Ammon's horn (tissue), 1 donor: ENCODE measurements around the gene TTC39B.

Experiments used
- DNase-seq: peaks from one replicate; pipeline ENCODE4 v3.0.0-alpha.2; 2016; ENCODE audit warnings: low spot score

TTC39B gene

GRCh38 chr9:15176836-15177235 lies 130.2 kb downstream of the TTC39B start:
- peak; percentile 16 for DNase-seq

GRCh38 chr9:15163931-15164330 lies 143.1 kb downstream of the TTC39B start:
- DNase-seq: no peak

GRCh38 chr9:15161753-15162152 lies 145.3 kb downstream of the TTC39B start:
- DNase-seq: no peak

GRCh38 chr9:15160673-15161072 lies 146.3 kb downstream of the TTC39B start:
- DNase-seq: no peak

- no peak for DNase-seq
Observed at GRCh38 chr9:15158064-15158463, 149.0 kb downstream of the TTC39B start.

GRCh38 chr9:15157381-15157780 lies 149.6 kb downstream of the TTC39B start:
- no peak for DNase-seq

GRCh38 chr9:15156241-15156640 lies 150.8 kb downstream of the TTC39B start:
- no peak for DNase-seq

- DNase-seq: peak; percentile 49
Observed at GRCh38 chr9:15155826-15156225, 151.2 kb downstream of the TTC39B start.

- no peak for DNase-seq
Observed at GRCh38 chr9:15155323-15155722, 151.7 kb downstream of the TTC39B start.

GRCh38 chr9:15154677-15155076 lies 152.3 kb downstream of the TTC39B start:
- no peak for DNase-seq

- no peak for DNase-seq
Observed at GRCh38 chr9:15153961-15154360, 153.1 kb downstream of the TTC39B start.

- DNase-seq: no peak
Observed at GRCh38 chr9:15150939-15151338, 156.1 kb downstream of the TTC39B start.

- no peak for DNase-seq
Observed at GRCh38 chr9:15149450-15149849, 157.6 kb downstream of the TTC39B start.

- DNase-seq: no peak
Observed at GRCh38 chr9:15146268-15146700, 160.7 kb downstream of the TTC39B start.

GRCh38 chr9:15144622-15145061 lies 162.4 kb downstream of the TTC39B start:
- DNase-seq: no peak

- DNase-seq: peak; percentile 72
Observed at GRCh38 chr9:15142878-15143534, 164.0 kb downstream of the TTC39B start.

- no peak for DNase-seq
Observed at GRCh38 chr9:15140051-15140450, 167.0 kb downstream of the TTC39B start.

- no peak for DNase-seq
Observed at GRCh38 chr9:15139469-15139868, 167.5 kb downstream of the TTC39B start.

GRCh38 chr9:15138357-15138686 lies 168.7 kb downstream of the TTC39B start:
- DNase-seq: no peak

- DNase-seq: no peak
Observed at GRCh38 chr9:15137658-15138356, 169.2 kb downstream of the TTC39B start.

GRCh38 chr9:15137089-15137488 lies 169.9 kb downstream of the TTC39B start:
- DNase-seq: no peak

GRCh38 chr9:15136646-15137045 lies 170.4 kb downstream of the TTC39B start:
- DNase-seq: no peak

- peak; percentile 80 for DNase-seq
Observed at GRCh38 chr9:15135164-15135792, 171.7 kb downstream of the TTC39B start.
